Measurements from ENCODE around the gene IFIT5. TPM values are rescaled to one million over a fixed set of nuclear protein-coding genes. Genes with fewer than 3 reads are reported as not detected.

IFIT5 gene
- polyA plus RNA-seq, 2 of the 4 experiments (the other 2 are of a cell fraction): 7.8 to 11.5 TPM

DNA sequence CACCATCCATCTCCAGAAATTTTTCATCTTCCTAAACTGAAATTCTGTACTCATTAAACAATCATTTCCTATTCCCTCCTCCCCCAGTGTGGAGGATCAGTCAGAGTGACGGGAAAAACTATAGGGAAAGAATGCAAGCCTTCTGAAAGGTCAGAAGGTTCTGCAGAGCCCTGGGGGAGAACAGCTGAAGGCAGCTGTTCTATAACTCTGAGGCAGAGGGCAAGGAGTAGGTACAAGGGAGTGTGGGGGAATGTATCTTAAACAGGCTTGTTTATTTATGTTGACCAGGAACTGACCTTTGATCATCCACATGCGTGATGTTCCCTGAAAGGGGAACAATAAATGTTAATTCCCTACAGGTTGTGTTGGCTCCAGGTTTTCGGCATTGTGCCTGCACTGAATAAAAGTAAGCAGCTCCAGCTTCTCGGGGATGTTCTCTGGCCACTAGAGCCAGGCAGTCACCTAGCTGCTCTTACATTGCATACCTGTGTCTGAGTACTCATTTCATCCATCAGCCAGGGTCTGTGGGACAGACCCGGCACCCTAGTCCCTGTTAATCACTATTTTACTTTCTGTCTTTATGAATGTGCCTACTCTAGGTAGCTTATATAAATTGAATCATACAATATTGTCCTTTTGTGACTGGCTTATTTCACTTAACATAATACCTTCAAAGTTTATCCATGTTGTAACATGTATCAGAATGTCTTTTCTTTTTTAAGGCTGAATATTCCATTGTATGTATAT lies 16.2 kb upstream of the IFIT5 start:
- CTCF ChIA-PET: no interaction called here
- TF ChIP-seq CEBPB (IDR thresholded peaks at IDR 0.05): no peak
- no peak for TF ChIP-seq POLR2AphosphoS2 (conservative IDR thresholded peaks at IDR 0.05; ENCODE audit: low read length)
- no peak for TF ChIP-seq HMGXB4 (CRISPR knock-in tag; IDR thresholded peaks at IDR 0.05; ENCODE audit: borderline replicate concordance)
- TF ChIP-seq, protein P1, sequence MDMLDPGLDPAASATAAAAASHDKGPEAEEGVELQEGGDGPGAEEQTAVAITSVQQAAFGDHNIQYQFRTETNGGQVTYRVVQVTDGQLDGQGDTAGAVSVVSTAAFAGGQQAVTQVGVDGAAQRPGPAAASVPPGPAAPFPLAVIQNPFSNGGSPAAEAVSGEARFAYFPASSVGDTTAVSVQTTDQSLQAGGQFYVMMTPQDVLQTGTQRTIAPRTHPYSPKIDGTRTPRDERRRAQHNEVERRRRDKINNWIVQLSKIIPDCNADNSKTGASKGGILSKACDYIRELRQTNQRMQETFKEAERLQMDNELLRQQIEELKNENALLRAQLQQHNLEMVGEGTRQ (IDR thresholded peaks at IDR 0.05): no peak
- no peak for TF ChIP-seq RNF2 (IDR thresholded peaks at IDR 0.05; ENCODE audit: borderline replicate concordance, low read depth)
- FAIRE-seq: peak; percentile 49
- peak overlapping the region in 1 of 2 experiments; percentile 38; a peak in 3 of 6 replicates for H3K27ac ChIP-seq
- H3K4me2 ChIP-seq: peak overlapping the region; percentile 60
- H3K4me3 ChIP-seq: no peak overlapping the region
- no peaks in the 10 kb centered on the region for H3K9me3 ChIP-seq
- POLR2A ChIA-PET: no interaction called here
- no peak; a peak in 2 of 6 replicates for ATAC-seq
- DNase-seq (ENCODE audit: low read depth in 1 of 2, low spot score in 1 of 2): peak in 1 of 2 experiments; percentile 15
- WGBS (ENCODE audit: missing lambda C conversion rate): 36% methylated on average over 5 of the region's 5 CpGs
- H3K4me1 ChIP-seq: peaks cover 19% of the 10 kb centered on the region

GRCh38 chr10:89399956-89400355 lies 14.4 kb upstream of the IFIT5 start:
- H3K4me1 ChIP-seq: peaks cover 16% of the 10 kb centered on the region; the same call in 2 of the 3 replicates
- ATAC-seq: no peak
- ChIA-PET POLR2A (no interaction called here), CTCF (no interaction called here)
- TF ChIP-seq RFX5 (IDR thresholded peaks at IDR 0.05): no peak
- TF ChIP-seq CTCF (IDR thresholded peaks at IDR 0.05): no peak
- TF ChIP-seq CBX2 (IDR thresholded peaks at IDR 0.05; ENCODE audit: borderline replicate concordance, low read depth): no peak
- DNase-seq (ENCODE audit: low read depth in 1 of 2, low spot score in 1 of 2): no peak
- no peak overlapping the region for H3K4me2 ChIP-seq
- H3K4me3 ChIP-seq: no peak overlapping the region
- H3K27ac ChIP-seq: no peak overlapping the region
- FAIRE-seq: no peak
- WGBS (ENCODE audit: missing lambda C conversion rate): 76% methylated on average over 1 of the region's 1 CpG
- H3K9me3 ChIP-seq: no peaks in the 10 kb centered on the region

DNA sequence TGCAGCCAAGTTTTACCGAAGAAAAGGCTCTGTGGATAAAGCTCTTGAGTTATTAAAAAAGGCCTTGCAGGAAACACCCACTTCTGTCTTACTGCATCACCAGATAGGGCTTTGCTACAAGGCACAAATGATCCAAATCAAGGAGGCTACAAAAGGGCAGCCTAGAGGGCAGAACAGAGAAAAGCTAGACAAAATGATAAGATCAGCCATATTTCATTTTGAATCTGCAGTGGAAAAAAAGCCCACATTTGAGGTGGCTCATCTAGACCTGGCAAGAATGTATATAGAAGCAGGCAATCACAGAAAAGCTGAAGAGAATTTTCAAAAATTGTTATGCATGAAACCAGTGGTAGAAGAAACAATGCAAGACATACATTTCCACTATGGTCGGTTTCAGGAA lies 11.3 kb upstream of the IFIT5 start:
- no peak for DNase-seq (ENCODE audit: low read depth in 1 of 2, low spot score in 1 of 2)
- Histone ChIP-seq H3K4me3 (no peak overlapping the region), H3K9me3 (no peaks in the 10 kb centered on the region), H3K27ac (no peak overlapping the region), H3K4me2 (no peak overlapping the region), H3K4me1 (peaks cover 6% of the 10 kb centered on the region; the same call in 2 of the 3 replicates)
- ChIA-PET POLR2A (no interaction called here), CTCF (interaction anchor here (0.7 to 1.5 kb wide), 6 partner anchors 10 to 374 kb away, joined by 3 to 4 read pairs (median 4); partner anchors contain the start of genes IFIT1 and IFIT5)
- TF ChIP-seq E2F6 (IDR thresholded peaks at IDR 0.05; ENCODE audit: borderline replicate concordance, low read depth) (no peak), ZNF302 (CRISPR knock-in tag; IDR thresholded peaks at IDR 0.05) (no peak), HEYL (CRISPR knock-in tag; IDR thresholded peaks at IDR 0.05) (no peak), POLR2A (IDR thresholded peaks at IDR 0.05; ENCODE audit: low read length) (no peak), ZC3H11A (IDR thresholded peaks at IDR 0.05) (no peak), HOXA7 (CRISPR knock-in tag; IDR thresholded peaks at IDR 0.05) (no peak), CHD2 (IDR thresholded peaks at IDR 0.05; ENCODE audit: low read length, partially characterized antibody) (no peak), RAD21 (conservative IDR thresholded peaks at IDR 0.05 in 1 of 2, IDR thresholded peaks at IDR 0.05 in 1 of 2) (no peak), CTCF (IDR thresholded peaks at IDR 0.05) (no peak)
- TF ChIP-seq, protein P2, sequence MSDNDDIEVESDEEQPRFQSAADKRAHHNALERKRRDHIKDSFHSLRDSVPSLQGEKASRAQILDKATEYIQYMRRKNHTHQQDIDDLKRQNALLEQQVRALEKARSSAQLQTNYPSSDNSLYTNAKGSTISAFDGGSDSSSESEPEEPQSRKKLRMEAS (IDR thresholded peaks at IDR 0.05): no peak
- no peak for FAIRE-seq
- no peak for ATAC-seq
- WGBS (ENCODE audit: missing lambda C conversion rate): 94% methylated on average over 2 of the region's 2 CpGs

Measured in A549 (cell line).